K562 (cell line): ENCODE data around the gene CECR2. TPM values are rescaled to one million over a fixed set of nuclear protein-coding genes. Genes with fewer than 3 reads are reported as not detected.

ENCODE experiments used
- ATAC-seq: fragments of 200-7000 bp; cut with Tn5 transposase; 3 replicates; pipeline ENCODE4 v1.9.1; 2020; ENCODE audit warnings: moderate library complexity
- BruUV-seq: library from RNA; stranded (reverse); fragments of 400-500 nt; replicated peaks from 2 replicates; lab custom pipeline; 2021; lab: Mats Ljungman, UMichigan
- CTCF ChIA-PET: fragments of 300-600 bp; formaldehyde crosslinking; extraction: SDS; loops from one replicate; lab custom pipeline; 2021; ENCODE audit warnings: low intra/inter-chr PET ratio; lab: Yijun Ruan, JAX
- POLR2A ChIA-PET: fragments of 300-600, 350-650 bp; sonication (Branson Sonifier 250); formaldehyde crosslinking; extraction: SDS; loops from one replicate; lab custom pipeline; 2021; ENCODE audit warnings: antibody characterized with exemption, inconsistent platforms; lab: Yijun Ruan, JAX
- DNase-seq, 4 experiments: peaks; one replicate each; pipeline versions ENCODE4 v3.0.0 to v3.0.0-alpha.2; 2011 to 2018; ENCODE audit warnings: low spot score in 3 of 4, mixed read lengths in 3 of 4; ENCODE audit errors: extremely low read depth in 1 of 4
- FAIRE-seq: peaks from 2 replicates; lab custom pipeline; 2011; peaks lifted over from hg19 to GRCh38; lab: Jason Lieb, UNC
- H2AFZ ChIP-seq: 2 replicates; pipeline ENCODE4 v1.6.0; 2011; ENCODE audit warnings: low read depth, low read length, control low read depth, inconsistent platforms
- H3K27ac ChIP-seq: fragments of 200-600 bp; 3 replicates; pipeline ENCODE4 v1.8.0; 2011; ENCODE audit warnings: low read depth, mild to moderate bottlenecking, control low read depth, inconsistent platforms, low read length, moderate library complexity, mixed read lengths; ENCODE audit errors: extremely low read depth
- H3K27me3 ChIP-seq, 2 experiments: fragments of 300-600 bp in 1 of 2; 2 replicates in 1 of 2; 3 replicates in 1 of 2; pipeline versions ENCODE4 v1.6.0 to v1.8.0; 2011; ENCODE audit warnings: inconsistent platforms in 2 of 2, low read length in 2 of 2, mild to moderate bottlenecking in 1 of 2, mixed read lengths in 1 of 2, moderate library complexity in 1 of 2; ENCODE audit not compliant: control insufficient read depth in 2 of 2, insufficient read depth in 2 of 2
- H3K36me3 ChIP-seq: fragments of 300-600 bp; 3 replicates; pipeline ENCODE4 v1.8.0; 2011; ENCODE audit warnings: mild to moderate bottlenecking, low read length, inconsistent platforms; ENCODE audit not compliant: control insufficient read depth, insufficient read depth
- H3K4me1 ChIP-seq, 2 experiments: fragments of 200-600 bp in 1 of 2; replicated peaks in 1 of 2; 2 replicates in 1 of 2; 3 replicates in 1 of 2; pipeline versions ENCODE4 v1.5.1 to v1.8.0; 2011; ENCODE audit warnings: inconsistent platforms in 2 of 2, low read length in 2 of 2, mild to moderate bottlenecking in 1 of 2, mixed read lengths in 1 of 2, moderate library complexity in 1 of 2; ENCODE audit not compliant: control insufficient read depth in 2 of 2, insufficient read depth in 2 of 2
- H3K4me2 ChIP-seq: 2 replicates; pipeline ENCODE4 v1.6.1; 2011; ENCODE audit warnings: low read length, control low read depth, inconsistent platforms, mixed read lengths; ENCODE audit not compliant: insufficient read depth
- H3K4me3 ChIP-seq: fragments of 200-600 bp; sonication (generic), shearing (Covaris generic); 2 replicates; pipeline ENCODE4 v1.5.1; 2016; ENCODE audit warnings: control low read depth, inconsistent platforms
- H3K79me2 ChIP-seq: fragments of 200-600 bp; 3 replicates; pipeline ENCODE4 v1.8.0; 2011; ENCODE audit warnings: low read length, inconsistent platforms; ENCODE audit not compliant: control insufficient read depth, insufficient read depth
- H3K9ac ChIP-seq, 2 experiments: 2 replicates each; pipeline versions ENCODE4 v1.6.0 to v1.6.1; 2011; ENCODE audit warnings: low read depth in 2 of 2, low read length in 2 of 2, control low read depth in 1 of 2, inconsistent platforms in 1 of 2, mild to moderate bottlenecking in 1 of 2, mixed read lengths in 1 of 2; ENCODE audit not compliant: insufficient read depth in 1 of 2
- H3K9me1 ChIP-seq: one replicate; pipeline ENCODE4 v1.6.0; 2011; ENCODE audit warnings: inconsistent platforms, mild to moderate bottlenecking, low read length, moderate library complexity; ENCODE audit not compliant: control insufficient read depth, insufficient read depth
- H3K9me3 ChIP-seq: replicated peaks from 2 replicates; pipeline ENCODE4 v1.5.1; 2011; ENCODE audit warnings: low read depth, low read length, inconsistent platforms; ENCODE audit not compliant: control insufficient read depth, insufficient read depth
- H4K20me1 ChIP-seq: replicated peaks from 2 replicates; pipeline ENCODE4 v1.6.1; 2011; ENCODE audit warnings: low read length, inconsistent platforms, mixed read lengths; ENCODE audit not compliant: control insufficient read depth, insufficient read depth
- ADNP ChIP-seq: fragments of 200-800 bp; sonication (Bioruptor generic); IDR thresholded peaks from 2 replicates; pipeline ENCODE4 v1.6.1; 2016; ENCODE audit warnings: missing genetic modification characterization, missing compliant biosample characterization
- CCAR2 ChIP-seq: fragments of 200-400 bp; formaldehyde crosslinking; IDR thresholded peaks from 2 replicates; pipeline ENCODE4 v1.6.1; 2017; ENCODE audit warnings: mild to moderate bottlenecking, low read depth, low read length
- DMBX1 ChIP-seq: fragments of 250-450 bp; sonication (Bioruptor Pico); IDR thresholded peaks from 2 replicates; pipeline ENCODE4 v1.8.0; 2022; ENCODE audit warnings: inconsistent platforms, mild to moderate bottlenecking, moderate library complexity, borderline replicate concordance
- ETV1 ChIP-seq: fragments of 450-650 bp; conservative IDR thresholded peaks from 2 replicates; pipeline ENCODE4 v1.6.1; 2016; ENCODE audit warnings: missing genetic modification characterization, control low read depth, low read depth, missing compliant biosample characterization
- NONO ChIP-seq, 2 experiments: fragments of 200-400 bp in 1 of 2; fragments of 450-650 bp in 1 of 2; formaldehyde crosslinking in 1 of 2; IDR thresholded peaks; 2 replicates each; pipeline ENCODE4 v1.6.1; 2017; ENCODE audit warnings: low read depth in 2 of 2, mild to moderate bottlenecking in 2 of 2, moderate library complexity in 2 of 2, low read length in 1 of 2
- POLR2A ChIP-seq: fragments of 450-650 bp; conservative IDR thresholded peaks from 2 replicates; pipeline ENCODE4 v1.6.1; 2016
- U2AF2 ChIP-seq: fragments of 200-400 bp; formaldehyde crosslinking; optimal IDR thresholded peaks from 2 replicates; pipeline ENCODE3; 2017; ENCODE audit warnings: low read depth, mild to moderate bottlenecking, low read length
- WGBS: fragments of 100-300 bp; shearing (Covaris generic); methylation state at CpG from one replicate; pipeline ENCODE4 v1.1.6; 2016; ENCODE audit warnings: low coverage, mixed read lengths; ENCODE audit not compliant: insufficient coverage; ENCODE audit errors: missing lambda C conversion rate; 5-methylcytosine and 5-hydroxymethylcytosine counted together
- in situ Hi-C: fragments of 300-500 bp; cut with MboI; formaldehyde crosslinking; loops from 4 replicates; pipeline ENCODE4 v1.15.0; 2018; ENCODE audit warnings: inconsistent platforms, mixed read lengths
- intact Hi-C: fragments of 100-400 bp; cut with micrococcal nuclease; formaldehyde crosslinking; loops from 2 replicates; pipeline ENCODE4 v1.14.2; 2022
- polyA plus RNA-seq, 8 experiments: library from polyadenylated mRNA; depleted of rRNA in 4 of 8; stranded (reverse) in 5 of 8; unstranded in 3 of 8; fragments of >200 nt; fragmentation: Nextera tagmentation in 2 of 8; fragmentation: Illumina TruSeq in 1 of 8; extraction: Ambion mirVana in 2 of 8; extraction: Trizol in 1 of 8; gene quantifications; 2 replicates each; pipeline versions ENCODE4 v1.2.1 to v1.2.3, GENCODE V29; 2011 to 2014; ENCODE audit warnings: inconsistent platforms in 1 of 8, missing spikeins in 1 of 8
- total RNA-seq, 7 experiments: library from RNA; depleted of rRNA in 6 of 7; stranded (reverse); fragments of >200 nt in 6 of 7; fragmentation: Illumina TruSeq in 2 of 7; extraction: Trizol in 2 of 7; gene quantifications; 2 replicates each; pipeline versions ENCODE4 v1.2.1 to v1.2.3, GENCODE V29; 2011 to 2021; ENCODE audit warnings: low replicate concordance in 1 of 7
- TF ChIP-seq, protein P1 (sequence below): fragments of 450-650 bp; IDR thresholded peaks from 2 replicates; pipeline ENCODE4 v1.6.1; 2016
- TF ChIP-seq, protein P2 (sequence below): IDR thresholded peaks from 2 replicates; pipeline ENCODE4 v1.6.1; 2014; ENCODE audit warnings: antibody characterized with exemption

CECR2 gene
- total and polyA plus RNA-seq, 9 of the 15 experiments (the other 6 are each of a cell fraction or from before 2014, with no cell fraction given): 0.01 to 1.00 (median 0.27) TPM

GRCh38 chr22:17496841-17497240 lies 127.6 kb downstream of the CECR2 start:
- no TSS peak for BruUV-seq
- TF ChIP-seq CCAR2 (no peak), U2AF2 (no peak), POLR2A (no peak), ETV1 (tag) (no peak), ADNP (tag) (no peak), NONO (IDR thresholded peaks at IDR 0.05; ENCODE audit: low read depth in 2 of 2, low read length in 1 of 2) (no peak), DMBX1 (CRISPR knock-in tag) (no peak)
- TF ChIP-seq, protein P1, sequence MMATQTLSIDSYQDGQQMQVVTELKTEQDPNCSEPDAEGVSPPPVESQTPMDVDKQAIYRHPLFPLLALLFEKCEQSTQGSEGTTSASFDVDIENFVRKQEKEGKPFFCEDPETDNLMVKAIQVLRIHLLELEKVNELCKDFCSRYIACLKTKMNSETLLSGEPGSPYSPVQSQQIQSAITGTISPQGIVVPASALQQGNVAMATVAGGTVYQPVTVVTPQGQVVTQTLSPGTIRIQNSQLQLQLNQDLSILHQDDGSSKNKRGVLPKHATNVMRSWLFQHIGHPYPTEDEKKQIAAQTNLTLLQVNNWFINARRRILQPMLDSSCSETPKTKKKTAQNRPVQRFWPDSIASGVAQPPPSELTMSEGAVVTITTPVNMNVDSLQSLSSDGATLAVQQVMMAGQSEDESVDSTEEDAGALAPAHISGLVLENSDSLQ: no peak
- TF ChIP-seq, protein P2, sequence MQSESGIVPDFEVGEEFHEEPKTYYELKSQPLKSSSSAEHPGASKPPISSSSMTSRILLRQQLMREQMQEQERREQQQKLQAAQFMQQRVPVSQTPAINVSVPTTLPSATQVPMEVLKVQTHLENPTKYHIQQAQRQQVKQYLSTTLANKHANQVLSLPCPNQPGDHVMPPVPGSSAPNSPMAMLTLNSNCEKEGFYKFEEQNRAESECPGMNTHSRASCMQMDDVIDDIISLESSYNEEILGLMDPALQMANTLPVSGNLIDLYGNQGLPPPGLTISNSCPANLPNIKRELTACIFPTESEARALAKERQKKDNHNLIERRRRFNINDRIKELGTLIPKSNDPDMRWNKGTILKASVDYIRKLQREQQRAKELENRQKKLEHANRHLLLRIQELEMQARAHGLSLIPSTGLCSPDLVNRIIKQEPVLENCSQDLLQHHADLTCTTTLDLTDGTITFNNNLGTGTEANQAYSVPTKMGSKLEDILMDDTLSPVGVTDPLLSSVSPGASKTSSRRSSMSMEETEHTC: no peak
- no peak overlapping the region for H3K9ac ChIP-seq
- no peak overlapping the region for H3K4me2 ChIP-seq
- FAIRE-seq: no peak
- in situ Hi-C loops: loop anchor here (10.0 kb wide), 1 partner anchor 582 kb away; no protein-coding TSS in a partner anchor
- no peak overlapping the region for H3K27ac ChIP-seq
- H3K4me1 ChIP-seq: no peaks in the 10 kb centered on the region
- no peak overlapping the region for H2AFZ ChIP-seq
- DNase-seq: no peak
- CTCF ChIA-PET: no interaction called here
- H4K20me1 ChIP-seq: no peaks in the 10 kb centered on the region
- peaks cover 32 to 34% of the 10 kb centered on the region in 2 experiments for H3K27me3 ChIP-seq
- H3K9me1 ChIP-seq: no peaks in the 10 kb centered on the region
- no peaks in the 10 kb centered on the region for H3K9me3 ChIP-seq
- no peak overlapping the region for H3K4me3 ChIP-seq
- WGBS: 5% methylated on average over 5 of the region's 5 CpGs
- no peaks in the 10 kb centered on the region for H3K79me2 ChIP-seq
- no peak for ATAC-seq
- POLR2A ChIA-PET: interaction anchor here (0.6 kb wide), 1 partner anchor 24 kb away, joined by 3 read pairs; no protein-coding TSS in a partner anchor
- H3K36me3 ChIP-seq: no peaks in the 10 kb centered on the region
- intact Hi-C loops: no loop called here
